ENCODE results near the gene ZNF827. TPM values are rescaled to one million over a fixed set of nuclear protein-coding genes. Genes with fewer than 3 reads are reported as not detected.

ZNF827 gene
- total RNA-seq, 1 experiment from 2014 or later: 26.2 TPM

DNA sequence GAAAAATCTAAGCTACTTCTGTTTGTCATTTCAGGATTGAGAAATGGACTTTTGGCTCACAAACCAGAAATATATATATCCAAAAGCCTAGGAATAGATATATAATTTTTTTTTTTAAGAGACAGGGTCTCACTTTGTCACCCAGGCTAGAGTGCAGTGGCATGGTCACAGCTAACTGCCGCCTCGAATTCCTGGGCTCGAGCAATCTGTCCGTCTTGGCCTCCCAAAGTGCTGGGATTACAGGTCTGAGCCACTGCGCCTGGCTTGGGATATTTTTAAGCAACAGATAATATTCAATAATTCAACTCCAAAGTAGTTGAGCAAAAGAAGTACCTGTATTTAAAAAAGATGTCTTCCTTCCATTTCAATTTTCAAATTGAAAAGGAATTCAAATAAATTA is 146.2 kb downstream of the ZNF827 start:
- TF ChIP-seq, protein P1, sequence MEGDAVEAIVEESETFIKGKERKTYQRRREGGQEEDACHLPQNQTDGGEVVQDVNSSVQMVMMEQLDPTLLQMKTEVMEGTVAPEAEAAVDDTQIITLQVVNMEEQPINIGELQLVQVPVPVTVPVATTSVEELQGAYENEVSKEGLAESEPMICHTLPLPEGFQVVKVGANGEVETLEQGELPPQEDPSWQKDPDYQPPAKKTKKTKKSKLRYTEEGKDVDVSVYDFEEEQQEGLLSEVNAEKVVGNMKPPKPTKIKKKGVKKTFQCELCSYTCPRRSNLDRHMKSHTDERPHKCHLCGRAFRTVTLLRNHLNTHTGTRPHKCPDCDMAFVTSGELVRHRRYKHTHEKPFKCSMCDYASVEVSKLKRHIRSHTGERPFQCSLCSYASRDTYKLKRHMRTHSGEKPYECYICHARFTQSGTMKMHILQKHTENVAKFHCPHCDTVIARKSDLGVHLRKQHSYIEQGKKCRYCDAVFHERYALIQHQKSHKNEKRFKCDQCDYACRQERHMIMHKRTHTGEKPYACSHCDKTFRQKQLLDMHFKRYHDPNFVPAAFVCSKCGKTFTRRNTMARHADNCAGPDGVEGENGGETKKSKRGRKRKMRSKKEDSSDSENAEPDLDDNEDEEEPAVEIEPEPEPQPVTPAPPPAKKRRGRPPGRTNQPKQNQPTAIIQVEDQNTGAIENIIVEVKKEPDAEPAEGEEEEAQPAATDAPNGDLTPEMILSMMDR (IDR thresholded peaks at IDR 0.05; ENCODE audit: unreplicated experiment): no peak
- no peaks in the 10 kb centered on the region for H3K27me3 Mint-ChIP-seq (ENCODE audit: unreplicated experiment)
- H3K4me1 Mint-ChIP-seq (ENCODE audit: low read depth, unreplicated experiment): peaks cover 14% of the 10 kb centered on the region
- DNase-seq: no peak
- intact Hi-C loops (cut with micrococcal nuclease; ENCODE audit: unreplicated experiment): no loop called here
- H3K4me3 Mint-ChIP-seq (ENCODE audit: low read depth, unreplicated experiment): no peak overlapping the region
- no peaks in the 10 kb centered on the region for H3K9me3 Mint-ChIP-seq (ENCODE audit: low read depth, unreplicated experiment)
- H3K36me3 Mint-ChIP-seq (ENCODE audit: insufficient read depth, unreplicated experiment): peaks cover 3% of the 10 kb centered on the region
- CTCF ChIA-PET: interaction anchor here (0.6 kb wide), 1 partner anchor 61 kb away, joined by 4 read pairs; no protein-coding TSS in a partner anchor
- H3K27ac Mint-ChIP-seq (ENCODE audit: unreplicated experiment): no peak overlapping the region
- no TSS peak for BruUV-seq (replicated peaks)

DNA sequence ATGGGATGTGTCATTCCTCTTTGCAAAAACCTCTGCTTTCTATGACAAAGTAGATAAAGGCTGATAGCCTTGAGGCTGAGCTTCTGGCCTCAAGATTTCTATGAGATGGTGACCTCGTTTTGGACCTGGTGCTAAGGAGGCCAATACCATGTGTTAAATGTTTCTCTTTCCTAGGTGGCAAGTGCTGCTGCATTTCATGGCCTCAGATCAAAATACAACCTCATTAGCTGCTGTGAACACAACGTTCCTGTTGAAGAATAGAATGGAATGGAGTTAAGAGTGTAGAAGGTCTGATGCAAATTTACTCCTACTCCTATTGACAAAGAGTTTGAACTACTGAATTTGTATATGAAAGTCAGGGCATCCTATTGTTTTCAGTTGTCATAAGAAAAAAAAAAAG is 146.6 kb downstream of the ZNF827 start:
- no peak for DNase-seq
- CTCF ChIA-PET: interaction anchor here (0.6 kb wide), 1 partner anchor 61 kb away, joined by 4 read pairs; no protein-coding TSS in a partner anchor

DNA sequence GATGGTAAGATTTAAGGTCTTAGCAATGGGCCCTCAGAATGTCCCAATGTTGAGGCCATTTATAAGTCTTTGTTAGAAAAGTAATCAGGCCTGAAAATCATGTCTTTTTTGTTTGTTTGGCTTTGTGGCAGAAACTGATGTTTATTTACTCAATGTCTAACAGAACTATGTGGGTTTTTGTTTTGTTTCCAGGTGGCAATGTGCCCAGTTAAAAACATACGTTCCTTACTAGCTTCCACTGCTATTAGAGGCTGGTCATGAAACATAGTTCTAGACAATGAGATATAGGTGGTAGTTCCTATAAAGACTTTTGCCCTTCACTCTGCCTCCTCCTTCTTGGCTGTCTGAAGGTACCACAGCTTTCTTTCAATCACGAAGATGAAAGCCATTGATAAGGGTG is 149.9 kb downstream of the ZNF827 start:
- CTCF ChIA-PET: no interaction called here
- Mint-ChIP-seq H3K27me3 (ENCODE audit: unreplicated experiment) (no peaks in the 10 kb centered on the region), H3K27ac (ENCODE audit: unreplicated experiment) (no peak overlapping the region), H3K4me1 (ENCODE audit: low read depth, unreplicated experiment) (peaks cover 21% of the 10 kb centered on the region), H3K9me3 (ENCODE audit: low read depth, unreplicated experiment) (no peaks in the 10 kb centered on the region), H3K36me3 (ENCODE audit: insufficient read depth, unreplicated experiment) (peaks cover 2% of the 10 kb centered on the region), H3K4me3 (ENCODE audit: low read depth, unreplicated experiment) (no peak overlapping the region)
- TF ChIP-seq, protein P1 (IDR thresholded peaks at IDR 0.05; ENCODE audit: unreplicated experiment): no peak
- DNase-seq: no peak
- intact Hi-C loops (cut with micrococcal nuclease; ENCODE audit: unreplicated experiment): no loop called here
- no TSS peak for BruUV-seq (replicated peaks)

More for the DNA sequence above, 146.6 kb downstream of the ZNF827 start:
- BruUV-seq (replicated peaks): no TSS peak
- Mint-ChIP-seq H3K36me3 (ENCODE audit: insufficient read depth, unreplicated experiment) (peaks cover 3% of the 10 kb centered on the region), H3K27me3 (ENCODE audit: unreplicated experiment) (no peaks in the 10 kb centered on the region), H3K4me1 (ENCODE audit: low read depth, unreplicated experiment) (peaks cover 14% of the 10 kb centered on the region), H3K27ac (ENCODE audit: unreplicated experiment) (no peak overlapping the region), H3K4me3 (ENCODE audit: low read depth, unreplicated experiment) (no peak overlapping the region), H3K9me3 (ENCODE audit: low read depth, unreplicated experiment) (no peaks in the 10 kb centered on the region)
- intact Hi-C loops (cut with micrococcal nuclease; ENCODE audit: unreplicated experiment): no loop called here
- TF ChIP-seq, protein P1 (IDR thresholded peaks at IDR 0.05; ENCODE audit: unreplicated experiment): no peak

DNA sequence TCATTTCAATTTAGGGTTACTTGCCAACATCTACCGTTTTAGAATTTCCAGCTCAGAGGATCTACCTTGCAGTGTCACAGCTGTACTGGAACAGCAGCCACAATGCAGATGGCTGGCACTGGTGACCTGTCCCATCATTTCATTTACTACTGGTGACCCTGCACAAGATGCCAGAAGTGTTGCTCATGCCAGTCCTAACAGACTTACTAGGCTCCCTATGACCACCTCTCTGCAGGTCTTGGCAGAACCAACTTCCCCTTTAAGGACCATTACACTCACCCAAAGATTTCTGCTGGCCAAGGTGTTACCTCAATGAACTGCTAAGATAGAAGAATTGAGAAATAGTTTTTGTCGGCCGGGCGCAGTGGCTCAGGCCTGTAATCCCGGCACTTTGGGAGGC is 151.8 kb downstream of the ZNF827 start:
- Mint-ChIP-seq H3K27ac (ENCODE audit: unreplicated experiment) (no peak overlapping the region), H3K27me3 (ENCODE audit: unreplicated experiment) (no peaks in the 10 kb centered on the region), H3K36me3 (ENCODE audit: insufficient read depth, unreplicated experiment) (no peaks in the 10 kb centered on the region), H3K9me3 (ENCODE audit: low read depth, unreplicated experiment) (no peaks in the 10 kb centered on the region), H3K4me3 (ENCODE audit: low read depth, unreplicated experiment) (no peak overlapping the region), H3K4me1 (ENCODE audit: low read depth, unreplicated experiment) (peaks cover 21% of the 10 kb centered on the region)
- DNase-seq: no peak
- BruUV-seq (replicated peaks): no TSS peak
- CTCF ChIA-PET: no interaction called here
- intact Hi-C loops (cut with micrococcal nuclease; ENCODE audit: unreplicated experiment): no loop called here
- TF ChIP-seq, protein P1 (IDR thresholded peaks at IDR 0.05; ENCODE audit: unreplicated experiment): no peak

Data from Calu3 (cell line).